Left lung (tissue), 10 donors: Measurements from ENCODE around the gene IGF1R. TPM values are rescaled to one million over a fixed set of nuclear protein-coding genes. Genes with fewer than 3 reads are reported as not detected.

Experiments used
- ATAC-seq: fragments of 200-7000 bp; cut with Tn5 transposase; one replicate; pipeline ENCODE4 v1.9.1; 2020; ENCODE audit warnings: moderate library complexity
- DNase-seq, 4 donors: peaks; one replicate each; pipeline ENCODE4 v3.0.0-alpha.2; 2013 to 2020
- H3K27ac ChIP-seq, 2 donors: fragments of 200-600 bp; sonication (generic) in 1 of 2; one replicate each; pipeline versions ENCODE4 v1.5.0 to v1.8.0; 2020 to 2021
- H3K27me3 ChIP-seq, 2 donors: fragments of 200-600 bp; sonication (generic) in 1 of 2; one replicate each; pipeline versions ENCODE4 v1.5.0 to v1.8.0; 2020 to 2021
- H3K36me3 ChIP-seq, 2 donors: fragments of 200-600 bp; sonication (generic) in 1 of 2; one replicate each; pipeline versions ENCODE4 v1.5.0 to v1.8.0; 2020 to 2021
- H3K4me1 ChIP-seq, 2 donors: fragments of 200-600 bp; one replicate each; pipeline ENCODE4 v1.8.0; 2021
- H3K4me3 ChIP-seq, 2 donors: fragments of 200-600 bp; sonication (generic) in 1 of 2; one replicate each; pipeline versions ENCODE4 v1.5.0 to v1.8.0; 2020 to 2021; ENCODE audit warnings: mild to moderate bottlenecking in 1 of 2
- H3K9me3 ChIP-seq, 2 donors: fragments of 200-600 bp; sonication (generic) in 1 of 2; one replicate each; pipeline versions ENCODE4 v1.5.0 to v1.8.0; 2020 to 2021
- CTCF ChIP-seq, 2 donors: fragments of 200-600 bp; sonication (generic) in 1 of 2; IDR thresholded peaks; one replicate each; pipeline versions ENCODE4 v1.5.0 to v1.8.0; 2021; ENCODE audit warnings: antibody characterized with exemption in 2 of 2
- intact Hi-C, 2 donors: fragments of 100-400 bp; cut with DNase I; formaldehyde crosslinking; loops; one replicate each; pipeline versions ENCODE4 v1.11.2 to v1.14.2; 2022
- polyA plus RNA-seq, 6 donors: library from polyadenylated mRNA; unstranded; fragments of 120-200 nt; gene quantifications; one replicate each; pipeline ENCODE4 v1.2.1, GENCODE V29; 2013; ENCODE audit not compliant: insufficient read length in 6 of 6
- total RNA-seq, 2 donors: library from RNA; stranded (reverse); fragmentation: NEBNext Ultra II Directional; extraction: Animal tissue kit (Norgen Biotek cat#: 25700); gene quantifications; one replicate each; pipeline ENCODE4 v1.2.1, GENCODE V29; 2021
- donor health status: DM: no; HTN: yes; CAD: no.
- donor health status: DM: no; HTN: no; CAD: no.

The IGF1R gene
- total and polyA plus RNA-seq, 8 donors = 32.0 to 41.0 (median 37.0) TPM

- Histone ChIP-seq H3K36me3 (no peaks in the 10 kb centered on the region), H3K4me3 (no peak overlapping the region), H3K4me1 (peaks cover 0 to 4% of the 10 kb centered on the region in 2 donors), H3K9me3 (no peaks in the 10 kb centered on the region), H3K27me3 (no peaks in the 10 kb centered on the region), H3K27ac (no peak overlapping the region)
- ATAC-seq = no peak
- intact Hi-C loops = no loop called here
- DNase-seq = no peak
- no peak for TF ChIP-seq CTCF (IDR thresholded peaks at IDR 0.05)
These were observed 37.3 kb upstream of the IGF1R start for GRCh38 chr15:98610991-98611390.

- no peak for ATAC-seq
- Histone ChIP-seq H3K4me1 (peaks cover 0 to 4% of the 10 kb centered on the region in 2 donors), H3K4me3 (no peak overlapping the region), H3K36me3 (no peaks in the 10 kb centered on the region), H3K27me3 (no peaks in the 10 kb centered on the region), H3K9me3 (no peaks in the 10 kb centered on the region), H3K27ac (no peak overlapping the region)
- no peak for DNase-seq
- intact Hi-C loops = no loop called here
- no peak for TF ChIP-seq CTCF (IDR thresholded peaks at IDR 0.05)
These were observed 36.5 kb upstream of the IGF1R start for GRCh38 chr15:98611808-98612207.

- intact Hi-C loops = no loop called here
- H3K9me3 ChIP-seq = no peaks in the 10 kb centered on the region
- no peaks in the 10 kb centered on the region for H3K36me3 ChIP-seq
- ATAC-seq (no peak), DNase-seq (no peak)
- no peak overlapping the region for H3K27ac ChIP-seq
- H3K27me3 ChIP-seq = peaks cover 0 to 4% of the 10 kb centered on the region in 2 donors
- TF ChIP-seq CTCF (IDR thresholded peaks at IDR 0.05) = no peak
- H3K4me1 ChIP-seq = peaks cover 0 to 4% of the 10 kb centered on the region in 2 donors
- no peak overlapping the region for H3K4me3 ChIP-seq
These were observed 35.7 kb upstream of the IGF1R start for GRCh38 chr15:98612490-98613110.

- Histone ChIP-seq H3K4me3 (no peak overlapping the region), H3K4me1 (peaks cover 0 to 4% of the 10 kb centered on the region in 2 donors), H3K9me3 (no peaks in the 10 kb centered on the region), H3K27ac (no peak overlapping the region), H3K36me3 (no peaks in the 10 kb centered on the region), H3K27me3 (peaks cover 8 to 23% of the 10 kb centered on the region in 2 donors)
- DNase-seq = no peak
- intact Hi-C loops = no loop called here
- no peak for TF ChIP-seq CTCF (IDR thresholded peaks at IDR 0.05)
- no peak for ATAC-seq
These were observed 33.7 kb upstream of the IGF1R start for GRCh38 chr15:98614681-98615080.

- Histone ChIP-seq H3K4me3 (no peak overlapping the region), H3K4me1 (peaks cover 0 to 4% of the 10 kb centered on the region in 2 donors), H3K27ac (no peak overlapping the region), H3K9me3 (no peaks in the 10 kb centered on the region), H3K27me3 (peaks cover 24 to 40% of the 10 kb centered on the region in 2 donors), H3K36me3 (no peaks in the 10 kb centered on the region)
- TF ChIP-seq CTCF (IDR thresholded peaks at IDR 0.05) = no peak
- ATAC-seq (no peak), DNase-seq (no peak)
- intact Hi-C loops = no loop called here
These were observed 31.9 kb upstream of the IGF1R start for GRCh38 chr15:98616397-98616796.
